Measurements from ENCODE around the gene SGMS1.

- TF ChIP-seq POLR2A (IDR thresholded peaks at IDR 0.05) (no peak), CTCF (IDR thresholded peaks at IDR 0.05) (no peak)
Measured at GRCh38 chr10:50536617-50537240, 87.0 kb downstream of the SGMS1 start.

Data from transverse colon (tissue), 3 donors.